ENCODE results near the gene SH3RF1.

The SH3RF1 gene

GRCh38 chr4:169266661-169267060 lies 4.1 kb downstream of the SH3RF1 start:
- no peak for TF ChIP-seq CTCF (IDR thresholded peaks at IDR 0.05; ENCODE audit: low read length, missing control alignments)
- peak overlapping the region; percentile 0 for H3K4me3 ChIP-seq (replicated peaks; ENCODE audit: low read depth, low read length)
- peak; percentile 52 for DNase-seq (ENCODE audit: low read depth)

- DNase-seq (ENCODE audit: low read depth) = peak; percentile 67
- no peak for TF ChIP-seq CTCF (IDR thresholded peaks at IDR 0.05; ENCODE audit: low read length, missing control alignments)
- no peak overlapping the region for H3K4me3 ChIP-seq (replicated peaks; ENCODE audit: low read depth, low read length)
Measured at GRCh38 chr4:169266081-169266480, 4.7 kb downstream of the SH3RF1 start.

- TF ChIP-seq CTCF (IDR thresholded peaks at IDR 0.05; ENCODE audit: low read length, missing control alignments) = no peak
- no peak overlapping the region for H3K4me3 ChIP-seq (replicated peaks; ENCODE audit: low read depth, low read length)
- no peak for DNase-seq (ENCODE audit: low read depth)
Measured at GRCh38 chr4:169263791-169264392, 6.9 kb downstream of the SH3RF1 start.

- no peak overlapping the region for H3K4me3 ChIP-seq (replicated peaks; ENCODE audit: low read depth, low read length)
Measured at GRCh38 chr4:169260217-169260866, 10.4 kb downstream of the SH3RF1 start.

GRCh38 chr4:169259271-169259670 lies 11.5 kb downstream of the SH3RF1 start:
- TF ChIP-seq CTCF (IDR thresholded peaks at IDR 0.05; ENCODE audit: low read length, missing control alignments) = no peak
- no peak for DNase-seq (ENCODE audit: low read depth)
- no peak overlapping the region for H3K4me3 ChIP-seq (replicated peaks; ENCODE audit: low read depth, low read length)

More at GRCh38 chr4:169260217-169260866, 10.4 kb downstream of the SH3RF1 start:
- TF ChIP-seq CTCF (IDR thresholded peaks at IDR 0.05; ENCODE audit: low read length, missing control alignments) = no peak
- no peak for DNase-seq (ENCODE audit: low read depth)

GRCh38 chr4:169258141-169258540 lies 12.6 kb downstream of the SH3RF1 start:
- no peak for TF ChIP-seq CTCF (IDR thresholded peaks at IDR 0.05; ENCODE audit: low read length, missing control alignments)
- no peak overlapping the region for H3K4me3 ChIP-seq (replicated peaks; ENCODE audit: low read depth, low read length)
- no peak for DNase-seq (ENCODE audit: low read depth)

All from fibroblast of pulmonary artery (primary cell).